HEK293 (cell line): ENCODE results near the gene RAC3.
A peak's percentile ranks its signal among the peaks of the same experiment; 100 is the strongest.

Experiments used
- CTCF ChIA-PET: fragments of 350-600 bp; formaldehyde crosslinking; extraction: SDS; loops from one replicate; lab custom pipeline; 2021; ENCODE audit warnings: antibody characterized with exemption; lab: Yijun Ruan, JAX
- POLR2A ChIA-PET: fragments of 300-600 bp; formaldehyde crosslinking; extraction: SDS; loops from one replicate; lab custom pipeline; 2020; ENCODE audit warnings: antibody characterized with exemption, inconsistent platforms; lab: Yijun Ruan, JAX
- H3K27ac ChIP-seq: fragments of 200-500 bp; sonication (Bioruptor generic); 2 replicates; pipeline ENCODE4 v1.5.1; 2014; ENCODE audit warnings: low read depth, low read length, control low read depth, inconsistent platforms; ENCODE audit errors: extremely low read depth
- H3K36me3 ChIP-seq, 2 experiments: fragments of 200-500 bp in 1 of 2; sonication (Bioruptor generic) in 1 of 2; 1 replicate in 1 of 2; 2 replicates in 1 of 2; pipeline ENCODE4 v1.5.1; 2014 to 2017; ENCODE audit warnings: inconsistent platforms in 2 of 2, low read length in 2 of 2; ENCODE audit not compliant: control insufficient read depth in 2 of 2, insufficient read depth in 1 of 2
- H3K4me1 ChIP-seq: fragments of 200-500 bp; sonication (Bioruptor generic); 2 replicates; pipeline ENCODE4 v1.5.1; 2014; ENCODE audit warnings: mild to moderate bottlenecking, low read length, inconsistent platforms; ENCODE audit not compliant: control insufficient read depth, insufficient read depth
- H3K4me3 ChIP-seq: 2 replicates; pipeline ENCODE4 v1.5.1; 2011; ENCODE audit warnings: low read depth, mild to moderate bottlenecking, control low read depth, low read length, moderate library complexity
- H3K9me3 ChIP-seq: fragments of 200-500 bp; sonication (Bioruptor generic); 2 replicates; pipeline ENCODE4 v1.5.1; 2014; ENCODE audit warnings: low read depth, low read length, inconsistent platforms; ENCODE audit not compliant: control insufficient read depth, insufficient read depth
- BCL11B ChIP-seq: fragments of 450-650 bp; formaldehyde crosslinking; IDR thresholded peaks from 2 replicates; pipeline ENCODE4 v1.5.1; 2016; ENCODE audit warnings: low read depth, missing biosample characterization, missing genetic modification characterization
- GLIS1 ChIP-seq: fragments of 450-650 bp; formaldehyde crosslinking; IDR thresholded peaks from 2 replicates; pipeline ENCODE4 v1.5.1; 2016; ENCODE audit warnings: missing biosample characterization, missing genetic modification characterization
- REPIN1 ChIP-seq: fragments of 450-650 bp; formaldehyde crosslinking; IDR thresholded peaks from 2 replicates; pipeline ENCODE4 v1.5.1; 2017; ENCODE audit warnings: missing biosample characterization, missing genetic modification characterization, low read depth
- SALL2 ChIP-seq: fragments of 450-650 bp; formaldehyde crosslinking; IDR thresholded peaks from 2 replicates; pipeline ENCODE4 v1.5.0; 2017; ENCODE audit warnings: missing biosample characterization, mild to moderate bottlenecking, missing genetic modification characterization, borderline replicate concordance
- ZBTB17 ChIP-seq: fragments of 450-650 bp; formaldehyde crosslinking; IDR thresholded peaks from 2 replicates; pipeline ENCODE4 v1.5.1; 2016; ENCODE audit warnings: missing biosample characterization, missing genetic modification characterization
- ZNF132 ChIP-seq: fragments of 450-650 bp; formaldehyde crosslinking; IDR thresholded peaks from 2 replicates; pipeline ENCODE4 v1.5.1; 2017; ENCODE audit warnings: missing biosample characterization, missing genetic modification characterization, borderline replicate concordance
- ZNF157 ChIP-seq: fragments of 450-650 bp; formaldehyde crosslinking; IDR thresholded peaks from 2 replicates; pipeline ENCODE4 v1.5.1; 2016; ENCODE audit warnings: missing biosample characterization, missing genetic modification characterization
- ZNF211 ChIP-seq: fragments of 450-650 bp; formaldehyde crosslinking; IDR thresholded peaks from 2 replicates; pipeline ENCODE4 v1.5.1; 2016; ENCODE audit warnings: low read depth, missing biosample characterization, missing genetic modification characterization
- ZNF426 ChIP-seq: fragments of 450-650 bp; formaldehyde crosslinking; IDR thresholded peaks from 2 replicates; pipeline ENCODE4 v1.5.1; 2017; ENCODE audit warnings: missing biosample characterization, missing genetic modification characterization, mild to moderate bottlenecking, inconsistent platforms, moderate library complexity
- ZNF529 ChIP-seq: fragments of 450-650 bp; formaldehyde crosslinking; IDR thresholded peaks from 2 replicates; pipeline ENCODE4 v1.5.1; 2017; ENCODE audit warnings: missing genetic modification characterization, missing biosample characterization; ENCODE audit not compliant: insufficient replicate concordance
- ZNF585B ChIP-seq: fragments of 450-650 bp; formaldehyde crosslinking; IDR thresholded peaks from 2 replicates; pipeline ENCODE4 v1.5.1; 2016; ENCODE audit warnings: missing biosample characterization, missing genetic modification characterization
- ZNF645 ChIP-seq: fragments of 450-650 bp; formaldehyde crosslinking; IDR thresholded peaks from 2 replicates; pipeline ENCODE4; 2016; ENCODE audit warnings: missing biosample characterization, missing genetic modification characterization
- ZNF658 ChIP-seq: fragments of 450-650 bp; formaldehyde crosslinking; IDR thresholded peaks from 2 replicates; pipeline ENCODE4; 2016; ENCODE audit warnings: missing biosample characterization, missing genetic modification characterization
- ZNF664 ChIP-seq: fragments of 450-650 bp; formaldehyde crosslinking; IDR thresholded peaks from 2 replicates; pipeline ENCODE4 v1.5.1; 2016; ENCODE audit warnings: missing biosample characterization, missing genetic modification characterization
- ZSCAN23 ChIP-seq: fragments of 450-650 bp; formaldehyde crosslinking; IDR thresholded peaks from 2 replicates; pipeline ENCODE4 v1.5.1; 2016; ENCODE audit warnings: missing biosample characterization, missing genetic modification characterization
- ZSCAN5A ChIP-seq: fragments of 450-650 bp; formaldehyde crosslinking; IDR thresholded peaks from 2 replicates; pipeline ENCODE4 v1.5.1; 2016; ENCODE audit warnings: missing biosample characterization, missing genetic modification characterization
- TF ChIP-seq, protein P1 (sequence below): fragments of 450-650 bp; formaldehyde crosslinking; IDR thresholded peaks from 2 replicates; pipeline ENCODE4 v1.5.1; 2017; ENCODE audit warnings: missing biosample characterization, missing genetic modification characterization
- TF ChIP-seq, protein P2 (sequence below): fragments of 450-650 bp; formaldehyde crosslinking; conservative IDR thresholded peaks from 2 replicates; pipeline ENCODE4 v1.5.1; 2016; ENCODE audit warnings: low read depth, missing biosample characterization, missing genetic modification characterization
- TF ChIP-seq, protein P3 (sequence below): fragments of 450-650 bp; formaldehyde crosslinking; IDR thresholded peaks from 2 replicates; pipeline ENCODE4 v1.5.1; 2016; ENCODE audit warnings: missing biosample characterization, missing genetic modification characterization
- TF ChIP-seq, protein P4 (sequence below): fragments of 450-650 bp; formaldehyde crosslinking; IDR thresholded peaks from 2 replicates; pipeline ENCODE4 v1.5.1; 2017; ENCODE audit warnings: missing biosample characterization, missing genetic modification characterization
- TF ChIP-seq, protein P5 (sequence below): fragments of 450-650 bp; formaldehyde crosslinking; optimal IDR thresholded peaks from 2 replicates; pipeline ENCODE3; 2016; ENCODE audit warnings: missing biosample characterization, mild to moderate bottlenecking, missing genetic modification characterization

Gene RAC3

DNA sequence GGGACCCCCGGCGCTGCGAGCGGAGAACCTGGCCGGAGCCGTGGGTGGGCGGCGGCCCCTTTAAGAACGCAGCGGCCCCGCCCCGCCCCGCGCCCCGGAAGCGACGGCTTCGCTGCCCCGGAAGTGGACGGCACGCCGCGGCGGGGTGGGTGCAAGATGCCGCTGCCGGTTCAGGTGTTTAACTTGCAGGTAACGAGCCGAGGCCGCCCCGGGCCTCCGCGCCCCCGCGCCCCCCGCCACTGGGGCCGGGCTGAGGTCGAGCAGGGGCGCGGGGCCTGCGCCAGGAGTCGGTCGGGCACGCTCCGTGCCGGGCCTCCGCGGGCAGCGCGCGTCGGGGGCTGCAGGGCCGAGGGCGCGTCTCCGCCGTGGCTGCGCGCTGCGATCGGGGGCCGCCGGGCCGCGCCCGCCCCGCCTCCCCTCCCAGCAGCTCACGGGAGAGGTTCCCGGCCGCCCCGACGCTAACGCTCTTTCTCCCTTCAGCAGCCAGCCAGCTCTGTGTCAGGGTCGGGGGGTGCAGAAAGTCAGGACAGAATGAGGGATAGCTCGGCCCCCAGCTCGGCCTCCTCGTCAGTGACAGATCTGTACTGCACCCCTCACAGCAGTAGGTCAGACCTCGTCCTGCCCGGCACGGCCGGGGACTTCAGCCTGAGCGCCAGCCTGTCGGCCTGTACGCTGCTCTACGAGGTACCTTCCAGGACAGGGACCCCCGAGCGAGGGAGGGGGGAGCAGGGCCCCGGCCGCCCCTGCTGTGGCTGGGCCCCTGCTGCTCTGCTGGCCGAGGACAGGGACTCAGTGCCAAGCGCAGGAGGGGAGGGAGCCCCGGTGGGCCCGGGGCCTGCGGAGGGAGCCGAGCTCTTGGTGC is 20.5 kb downstream of the RAC3 start, which contains the start of the genes GPS1 and RFNG:
GPS1 (plus strand) TSS at position 123 of the 862 bp plus-strand sequence; CDS start at position 157, 34 bp downstream.
RFNG (minus strand) TSS at position 36 of the 862 bp plus-strand sequence. CDS start 45 bp downstream, outside the sequence.
- Histone ChIP-seq H3K9me3 (no peaks in the 10 kb centered on the region), H3K4me1 (peaks cover 7% of the 10 kb centered on the region), H3K27ac (peak within 1 kb of the TSS; percentile 73), H3K36me3 (peaks cover 0 to 78% of the 10 kb centered on the region in 2 experiments; a peak in 2 of 3 replicates), H3K4me3 (peak within 1 kb of the TSS; percentile 83)
- POLR2A ChIA-PET = interaction anchor here (0.5 to 14.2 kb wide), 9 partner anchors 10 to 244 kb away, joined by 3 to 96 read pairs (median 4); partner anchors contain the start of genes DCXR, DUS1L, FASN and RAC3
- CTCF ChIA-PET = interaction anchor here (0.5 to 0.7 kb wide), 3 partner anchors 14 to 145 kb away, joined by 3 read pairs; partner anchors contain the start of gene DCXR
- TF ChIP-seq REPIN1 (tag by site-specific recombination) (no peak), ZNF157 (tag by site-specific recombination) (no peak), ZNF132 (tag by site-specific recombination) (no peak), ZNF426 (tag by site-specific recombination) (no peak), ZNF664 (no peak), GLIS1 (peak; percentile 51), ZNF645 (tag by site-specific recombination) (peak; percentile 27; the same call in 1 of the 2 replicates), ZSCAN5A (tag by site-specific recombination) (no peak), ZNF211 (tag by site-specific recombination) (no peak), ZNF658 (tag by site-specific recombination) (no peak), ZSCAN23 (no peak), ZBTB17 (tag by site-specific recombination) (0 out of 2 replicates have a peak, but pooled peaks have one; percentile 14), SALL2 (tag by site-specific recombination) (no peak), ZNF529 (no peak), BCL11B (tag by site-specific recombination) (no peak), ZNF585B (no peak)
- TF ChIP-seq, protein P1, sequence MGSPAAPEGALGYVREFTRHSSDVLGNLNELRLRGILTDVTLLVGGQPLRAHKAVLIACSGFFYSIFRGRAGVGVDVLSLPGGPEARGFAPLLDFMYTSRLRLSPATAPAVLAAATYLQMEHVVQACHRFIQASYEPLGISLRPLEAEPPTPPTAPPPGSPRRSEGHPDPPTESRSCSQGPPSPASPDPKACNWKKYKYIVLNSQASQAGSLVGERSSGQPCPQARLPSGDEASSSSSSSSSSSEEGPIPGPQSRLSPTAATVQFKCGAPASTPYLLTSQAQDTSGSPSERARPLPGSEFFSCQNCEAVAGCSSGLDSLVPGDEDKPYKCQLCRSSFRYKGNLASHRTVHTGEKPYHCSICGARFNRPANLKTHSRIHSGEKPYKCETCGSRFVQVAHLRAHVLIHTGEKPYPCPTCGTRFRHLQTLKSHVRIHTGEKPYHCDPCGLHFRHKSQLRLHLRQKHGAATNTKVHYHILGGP (tag by site-specific recombination) = no peak
- TF ChIP-seq, protein P2, sequence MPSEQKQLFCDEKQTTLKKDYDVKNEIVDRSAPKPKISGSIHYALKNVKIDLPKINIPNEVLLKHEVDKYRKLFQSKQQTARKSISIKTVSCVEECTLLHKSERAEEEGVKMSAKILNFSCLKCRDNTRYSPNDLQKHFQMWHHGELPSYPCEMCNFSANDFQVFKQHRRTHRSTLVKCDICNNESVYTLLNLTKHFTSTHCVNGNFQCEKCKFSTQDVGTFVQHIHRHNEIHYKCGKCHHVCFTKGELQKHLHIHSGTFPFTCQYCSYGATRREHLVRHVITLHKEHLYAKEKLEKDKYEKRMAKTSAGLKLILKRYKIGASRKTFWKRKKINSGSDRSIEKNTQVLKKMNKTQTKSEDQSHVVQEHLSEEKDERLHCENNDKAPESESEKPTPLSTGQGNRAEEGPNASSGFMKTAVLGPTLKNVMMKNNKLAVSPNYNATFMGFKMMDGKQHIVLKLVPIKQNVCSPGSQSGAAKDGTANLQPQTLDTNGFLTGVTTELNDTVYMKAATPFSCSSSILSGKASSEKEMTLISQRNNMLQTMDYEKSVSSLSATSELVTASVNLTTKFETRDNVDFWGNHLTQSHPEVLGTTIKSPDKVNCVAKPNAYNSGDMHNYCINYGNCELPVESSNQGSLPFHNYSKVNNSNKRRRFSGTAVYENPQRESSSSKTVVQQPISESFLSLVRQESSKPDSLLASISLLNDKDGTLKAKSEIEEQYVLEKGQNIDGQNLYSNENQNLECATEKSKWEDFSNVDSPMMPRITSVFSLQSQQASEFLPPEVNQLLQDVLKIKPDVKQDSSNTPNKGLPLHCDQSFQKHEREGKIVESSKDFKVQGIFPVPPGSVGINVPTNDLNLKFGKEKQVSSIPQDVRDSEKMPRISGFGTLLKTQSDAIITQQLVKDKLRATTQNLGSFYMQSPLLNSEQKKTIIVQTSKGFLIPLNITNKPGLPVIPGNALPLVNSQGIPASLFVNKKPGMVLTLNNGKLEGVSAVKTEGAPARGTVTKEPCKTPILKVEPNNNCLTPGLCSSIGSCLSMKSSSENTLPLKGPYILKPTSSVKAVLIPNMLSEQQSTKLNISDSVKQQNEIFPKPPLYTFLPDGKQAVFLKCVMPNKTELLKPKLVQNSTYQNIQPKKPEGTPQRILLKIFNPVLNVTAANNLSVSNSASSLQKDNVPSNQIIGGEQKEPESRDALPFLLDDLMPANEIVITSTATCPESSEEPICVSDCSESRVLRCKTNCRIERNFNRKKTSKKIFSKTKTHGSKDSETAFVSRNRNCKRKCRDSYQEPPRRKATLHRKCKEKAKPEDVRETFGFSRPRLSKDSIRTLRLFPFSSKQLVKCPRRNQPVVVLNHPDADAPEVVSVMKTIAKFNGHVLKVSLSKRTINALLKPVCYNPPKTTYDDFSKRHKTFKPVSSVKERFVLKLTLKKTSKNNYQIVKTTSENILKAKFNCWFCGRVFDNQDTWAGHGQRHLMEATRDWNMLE = peak; percentile 31; the same call in 1 of the 2 replicates
- TF ChIP-seq, protein P3, sequence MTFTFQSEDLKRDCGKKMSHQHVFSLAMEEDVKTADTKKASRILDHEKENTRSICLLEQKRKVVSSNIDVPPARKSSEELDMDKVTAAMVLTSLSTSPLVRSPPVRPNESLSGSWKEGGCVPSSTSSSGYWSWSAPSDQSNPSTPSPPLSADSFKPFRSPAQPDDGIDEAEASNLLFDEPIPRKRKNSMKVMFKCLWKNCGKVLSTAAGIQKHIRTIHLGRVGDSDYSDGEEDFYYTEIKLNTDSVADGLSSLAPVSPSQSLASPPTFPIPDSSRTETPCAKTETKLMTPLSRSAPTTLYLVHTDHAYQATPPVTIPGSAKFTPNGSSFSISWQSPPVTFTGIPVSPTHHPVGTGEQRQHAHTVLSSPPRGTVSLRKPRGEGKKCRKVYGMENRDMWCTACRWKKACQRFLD (tag by site-specific recombination) = no peak
- TF ChIP-seq, protein P4, sequence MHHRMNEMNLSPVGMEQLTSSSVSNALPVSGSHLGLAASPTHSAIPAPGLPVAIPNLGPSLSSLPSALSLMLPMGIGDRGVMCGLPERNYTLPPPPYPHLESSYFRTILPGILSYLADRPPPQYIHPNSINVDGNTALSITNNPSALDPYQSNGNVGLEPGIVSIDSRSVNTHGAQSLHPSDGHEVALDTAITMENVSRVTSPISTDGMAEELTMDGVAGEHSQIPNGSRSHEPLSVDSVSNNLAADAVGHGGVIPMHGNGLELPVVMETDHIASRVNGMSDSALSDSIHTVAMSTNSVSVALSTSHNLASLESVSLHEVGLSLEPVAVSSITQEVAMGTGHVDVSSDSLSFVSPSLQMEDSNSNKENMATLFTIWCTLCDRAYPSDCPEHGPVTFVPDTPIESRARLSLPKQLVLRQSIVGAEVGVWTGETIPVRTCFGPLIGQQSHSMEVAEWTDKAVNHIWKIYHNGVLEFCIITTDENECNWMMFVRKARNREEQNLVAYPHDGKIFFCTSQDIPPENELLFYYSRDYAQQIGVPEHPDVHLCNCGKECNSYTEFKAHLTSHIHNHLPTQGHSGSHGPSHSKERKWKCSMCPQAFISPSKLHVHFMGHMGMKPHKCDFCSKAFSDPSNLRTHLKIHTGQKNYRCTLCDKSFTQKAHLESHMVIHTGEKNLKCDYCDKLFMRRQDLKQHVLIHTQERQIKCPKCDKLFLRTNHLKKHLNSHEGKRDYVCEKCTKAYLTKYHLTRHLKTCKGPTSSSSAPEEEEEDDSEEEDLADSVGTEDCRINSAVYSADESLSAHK (tag by site-specific recombination) = no peak
- TF ChIP-seq, protein P5, sequence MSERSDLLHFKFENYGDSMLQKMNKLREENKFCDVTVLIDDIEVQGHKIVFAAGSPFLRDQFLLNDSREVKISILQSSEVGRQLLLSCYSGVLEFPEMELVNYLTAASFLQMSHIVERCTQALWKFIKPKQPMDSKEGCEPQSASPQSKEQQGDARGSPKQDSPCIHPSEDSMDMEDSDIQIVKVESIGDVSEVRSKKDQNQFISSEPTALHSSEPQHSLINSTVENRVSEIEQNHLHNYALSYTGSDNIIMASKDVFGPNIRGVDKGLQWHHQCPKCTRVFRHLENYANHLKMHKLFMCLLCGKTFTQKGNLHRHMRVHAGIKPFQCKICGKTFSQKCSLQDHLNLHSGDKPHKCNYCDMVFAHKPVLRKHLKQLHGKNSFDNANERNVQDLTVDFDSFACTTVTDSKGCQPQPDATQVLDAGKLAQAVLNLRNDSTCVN (tag by site-specific recombination) = peak; percentile 66
